Neural crest cell (in vitro differentiated cells): ENCODE results near the gene ASTN2. TPM values are rescaled to one million over a fixed set of nuclear protein-coding genes. Genes with fewer than 3 reads are reported as not detected.

Experiments used
- DNase-seq: peaks from one replicate; pipeline ENCODE4 v3.0.0; 2021; ENCODE audit warnings: low read depth, mixed read lengths, low spot score
- H3K27ac Mint-ChIP-seq: one replicate; pipeline ENCODE4 v1.8.0; 2021; ENCODE audit warnings: mild to moderate bottlenecking, mixed read lengths; ENCODE audit not compliant: unreplicated experiment
- H3K27me3 Mint-ChIP-seq: 2 replicates; pipeline ENCODE4 v1.8.0; 2021; ENCODE audit warnings: low read depth, mild to moderate bottlenecking, mixed read lengths
- H3K36me3 Mint-ChIP-seq: 2 replicates; pipeline ENCODE4 v1.8.0; 2021; ENCODE audit warnings: low read depth, mild to moderate bottlenecking, mixed read lengths
- H3K4me1 Mint-ChIP-seq: 2 replicates; pipeline ENCODE4 v1.8.0; 2021; ENCODE audit warnings: mixed read lengths
- H3K4me3 Mint-ChIP-seq: one replicate; pipeline ENCODE4 v1.8.0; 2021; ENCODE audit warnings: mild to moderate bottlenecking, mixed read lengths
- H3K9me3 Mint-ChIP-seq: 2 replicates; pipeline ENCODE4 v1.8.0; 2021; ENCODE audit warnings: mixed read lengths
- CTCF ChIP-seq: fragments of 200-600 bp; sonication (generic); conservative IDR thresholded peaks from 2 replicates; pipeline ENCODE4 v1.5.0; 2021; ENCODE audit warnings: antibody characterized with exemption, mild to moderate bottlenecking
- long read RNA-seq: library from polyadenylated mRNA; unstranded; transcript quantifications from one replicate; pipeline ENCODE4 v2.0.0, GENCODE V29; 2020
- total RNA-seq: library from RNA; stranded (reverse); gene quantifications from 2 replicates; pipeline ENCODE4 v1.2.1, GENCODE V29; 2021

ASTN2 gene
- total RNA-seq = 5.9 and 7.3 TPM in 2 replicates
- long read RNA-seq, partial matches to known transcripts = 14 of 34 reads
- long read RNA-seq, other reads (novel, unspliced or antisense) = 20 of 34 reads

- H3K27me3 Mint-ChIP-seq = peaks cover 45% of the 10 kb centered on the region
- H3K9me3 Mint-ChIP-seq = no peaks in the 10 kb centered on the region
- H3K27ac Mint-ChIP-seq = no peak within 1 kb of the TSS
- H3K36me3 Mint-ChIP-seq = no peaks in the 10 kb centered on the region
- peak; percentile 22 for DNase-seq
- H3K4me1 Mint-ChIP-seq = peaks cover 4% of the 10 kb centered on the region
- no peak for TF ChIP-seq CTCF
- H3K4me3 Mint-ChIP-seq = peak within 1 kb of the TSS; percentile 85
These were observed at the start of gene ASTN2 for GRCh38 chr9:117414906-117415331. ASTN2 (minus strand) TSS chr9:117415057; CDS start chr9:117414938, 119 bp downstream.

- Mint-ChIP-seq H3K9me3 (no peaks in the 10 kb centered on the region), H3K4me3 (no peak overlapping the region), H3K27me3 (peaks cover 52% of the 10 kb centered on the region), H3K27ac (no peak overlapping the region), H3K36me3 (no peaks in the 10 kb centered on the region), H3K4me1 (no peaks in the 10 kb centered on the region)
- DNase-seq = no peak
- no peak for TF ChIP-seq CTCF
These were observed 48.0 kb upstream of the ASTN2 start for GRCh38 chr9:117462861-117463260.

- H3K4me1 Mint-ChIP-seq = no peaks in the 10 kb centered on the region
- no peaks in the 10 kb centered on the region for H3K36me3 Mint-ChIP-seq
- no peak overlapping the region for H3K4me3 Mint-ChIP-seq
- DNase-seq = no peak
- peaks cover 46% of the 10 kb centered on the region for H3K27me3 Mint-ChIP-seq
- H3K27ac Mint-ChIP-seq = no peak overlapping the region
- H3K9me3 Mint-ChIP-seq = no peaks in the 10 kb centered on the region
- no peak for TF ChIP-seq CTCF
These were observed 46.5 kb upstream of the ASTN2 start for GRCh38 chr9:117461386-117461785.

- no peak overlapping the region for H3K4me3 Mint-ChIP-seq
- no peak for TF ChIP-seq CTCF
- no peaks in the 10 kb centered on the region for H3K9me3 Mint-ChIP-seq
- H3K27me3 Mint-ChIP-seq = peaks cover 42% of the 10 kb centered on the region
- no peaks in the 10 kb centered on the region for H3K4me1 Mint-ChIP-seq
- H3K27ac Mint-ChIP-seq = peak overlapping the region; percentile 54
- no peak for DNase-seq
- no peaks in the 10 kb centered on the region for H3K36me3 Mint-ChIP-seq
These were observed 45.9 kb upstream of the ASTN2 start for GRCh38 chr9:117460743-117461142.

GRCh38 chr9:117459913-117460312 is 45.1 kb upstream of the ASTN2 start:
- H3K36me3 Mint-ChIP-seq = no peaks in the 10 kb centered on the region
- DNase-seq = no peak
- H3K4me1 Mint-ChIP-seq = no peaks in the 10 kb centered on the region
- H3K27ac Mint-ChIP-seq = no peak overlapping the region
- TF ChIP-seq CTCF = no peak
- H3K4me3 Mint-ChIP-seq = no peak overlapping the region
- H3K9me3 Mint-ChIP-seq = no peaks in the 10 kb centered on the region
- peaks cover 36% of the 10 kb centered on the region for H3K27me3 Mint-ChIP-seq
